Naive thymus-derived CD4-positive, alpha-beta T cell (primary cell): ENCODE measurements around the gene ENTPD1. TPM values are rescaled to one million over a fixed set of nuclear protein-coding genes. Genes with fewer than 3 reads are reported as not detected.
"Not testable (repeated sequence)": the region's sequence is repeated elsewhere in the genome, so short reads cannot be mapped to it uniquely, and the experiment has no call there.

Experiments used
- ATAC-seq: fragments of 150-1000 bp; cut with Tn5 transposase; 2 replicates; pipeline ENCODE4 v1.10.0; 2021; ENCODE audit warnings: mild to moderate bottlenecking, moderate library complexity
- CTCF ChIA-PET: fragments of 350-600 bp; sonication (Branson Sonifier 250); formaldehyde crosslinking; loops from one replicate; lab custom pipeline; 2021; ENCODE audit warnings: antibody characterized with exemption; lab: Charles Lee
- POLR2A ChIA-PET: fragments of 350-600 bp; sonication (Branson Sonifier 250); formaldehyde crosslinking; loops from one replicate; lab custom pipeline; 2021; ENCODE audit warnings: antibody characterized with exemption, inconsistent platforms; lab: Charles Lee
- DNase-seq, 9 donors: peaks; one replicate each; pipeline versions ENCODE4 v3.0.0 to v3.0.0-alpha.2; 2020 to 2022; ENCODE audit warnings: mixed read lengths in 1 of 9
- H3K27ac ChIP-seq: one replicate; pipeline ENCODE4 v1.7.0; 2013; ENCODE audit warnings: mild to moderate bottlenecking, low read depth, low read length, moderate library complexity
- H3K27me3 ChIP-seq, 2 donors: one replicate each; pipeline ENCODE4 v1.7.0; 2013; ENCODE audit warnings: low read length in 2 of 2, mild to moderate bottlenecking in 2 of 2, moderate library complexity in 2 of 2; ENCODE audit not compliant: control insufficient read depth in 2 of 2, insufficient read depth in 2 of 2
- H3K36me3 ChIP-seq, 3 experiments: 1 replicate in 2 of 3; 2 replicates in 1 of 3; pipeline ENCODE4 v1.7.0; 2013; ENCODE audit warnings: low read length in 3 of 3, mild to moderate bottlenecking in 3 of 3, moderate library complexity in 1 of 3; ENCODE audit not compliant: insufficient read depth in 3 of 3, control insufficient read depth in 2 of 3
- H3K4me1 ChIP-seq, 2 donors: one replicate each; pipeline ENCODE4 v1.7.0; 2013; ENCODE audit warnings: low read length in 2 of 2, mild to moderate bottlenecking in 2 of 2, moderate library complexity in 1 of 2; ENCODE audit not compliant: control insufficient read depth in 2 of 2, insufficient read depth in 2 of 2
- H3K4me3 ChIP-seq: 2 replicates; pipeline ENCODE4 v1.7.0; 2013; ENCODE audit warnings: mild to moderate bottlenecking, low read length
- H3K9me3 ChIP-seq, 3 experiments: 1 replicate in 2 of 3; 2 replicates in 1 of 3; pipeline ENCODE4 v1.7.0; 2013; ENCODE audit warnings: low read length in 3 of 3; ENCODE audit not compliant: control insufficient read depth in 2 of 3
- H3K27ac Mint-ChIP-seq, 9 donors: one replicate each; pipeline ENCODE4 v1.8.0; 2020 to 2022; ENCODE audit warnings: mixed read lengths in 9 of 9, mild to moderate bottlenecking in 8 of 9, moderate library complexity in 5 of 9, inconsistent platforms in 2 of 9
- H3K27me3 Mint-ChIP-seq, 5 donors: one replicate each; pipeline ENCODE4 v1.8.0; 2021 to 2022; ENCODE audit warnings: mixed read lengths in 5 of 5, mild to moderate bottlenecking in 1 of 5
- H3K36me3 Mint-ChIP-seq, 5 donors: one replicate each; pipeline ENCODE4 v1.8.0; 2020 to 2022; ENCODE audit warnings: mixed read lengths in 5 of 5, mild to moderate bottlenecking in 3 of 5, inconsistent platforms in 1 of 5
- H3K4me1 Mint-ChIP-seq, 7 donors: one replicate each; pipeline ENCODE4 v1.8.0; 2020 to 2022; ENCODE audit warnings: mixed read lengths in 7 of 7, mild to moderate bottlenecking in 3 of 7, inconsistent platforms in 1 of 7
- H3K4me3 Mint-ChIP-seq, 10 donors: one replicate each; pipeline ENCODE4 v1.8.0; 2020 to 2022; ENCODE audit warnings: mild to moderate bottlenecking in 10 of 10, mixed read lengths in 10 of 10, moderate library complexity in 6 of 10, inconsistent platforms in 2 of 10
- H3K9me3 Mint-ChIP-seq, 11 donors: one replicate each; pipeline ENCODE4 v1.8.0; 2020 to 2022; ENCODE audit warnings: mixed read lengths in 11 of 11, mild to moderate bottlenecking in 4 of 11, inconsistent platforms in 1 of 11, moderate library complexity in 1 of 11
- intact Hi-C, 2 donors: fragments of 100-400 bp; cut with micrococcal nuclease; formaldehyde crosslinking; loops; one replicate each; pipeline ENCODE4 v1.15.1; 2023
- polyA plus RNA-seq, 2 donors: library from polyadenylated mRNA; unstranded; fragments of 300-500 nt; fragmentation: Illumina TruSeq; gene quantifications; one replicate each; pipeline ENCODE4 v1.2.3, GENCODE V29; 2021
- total RNA-seq, 6 experiments: library from RNA in 5 of 6; stranded (reverse) in 5 of 6; gene quantifications; 1 replicate in 5 of 6; 2 replicates in 1 of 6; pipeline ENCODE4 v1.2.3 and lab custom pipeline; 2021 to 2026

ENTPD1 gene
- total and polyA plus RNA-seq, 7 experiments from 2014 or later, result 0.21 to 28.2 (median 1.2) TPM

- DNase-seq (peak; percentile 26 to 78 (median 53)), ATAC-seq (peak; percentile 84)
- intact Hi-C loops, result loop anchor here (1.0 to 10.0 kb wide), 14 partner anchors 42 to 1545 kb away; partner anchors contain the start of genes HELLS (in 2 of the 2), CCNJ (in 1 of the 2), LCOR (in 1 of the 2) and NOC3L (in 1 of the 2)
- peak within 1 kb of the TSS; percentile 65 for H3K27ac ChIP-seq
- no peaks in the 10 kb centered on the region for H3K9me3 ChIP-seq
- Mint-ChIP-seq H3K27ac (peak within 1 kb of the TSS; percentile 29 to 92 (median 89)), H3K4me1 (peaks cover 11 to 20% (median 18%) of the 10 kb centered on the region in 7 donors), H3K9me3 (no peaks in the 10 kb centered on the region), H3K36me3 (peaks cover 0 to 11% (median 0%) of the 10 kb centered on the region in 5 donors), H3K4me3 (peak within 1 kb of the TSS; percentile 92 to 95 (median 94)), H3K27me3 (peaks cover 0 to 20% (median 0%) of the 10 kb centered on the region in 5 donors)
- POLR2A ChIA-PET, result interaction anchor here (0.8 to 0.9 kb wide), 2 partner anchors 46 to 222 kb away, joined by 3 read pairs; partner anchors contain the start of gene ZNF518A
- peaks cover 0 to 12% (median 0%) of the 10 kb centered on the region in 3 experiments for H3K36me3 ChIP-seq
- H3K4me3 ChIP-seq, result peak within 1 kb of the TSS; percentile 62
- no peaks in the 10 kb centered on the region for H3K27me3 ChIP-seq
- H3K4me1 ChIP-seq, result no peaks in the 10 kb centered on the region
- CTCF ChIA-PET, result interaction anchor here (0.7 to 1.6 kb wide), 2 partner anchors 43 to 214 kb away, joined by 3 to 4 read pairs; partner anchors contain the start of gene TCTN3
Measured at GRCh38 chr10:95907456-95908253, 151.7 kb downstream of the ENTPD1 start, which contains the start of gene CC2D2B. Gene CC2D2B, plus strand, starts transcription at chr10:95907975. Its CDS starts 3,349 bp downstream, at chr10:95911324.

GRCh38 chr10:95908450-95908849 lies 152.5 kb downstream of the ENTPD1 start:
- H3K9me3 Mint-ChIP-seq, result no peaks in the 10 kb centered on the region
- Histone ChIP-seq H3K27ac (no peak overlapping the region), H3K9me3 (no peaks in the 10 kb centered on the region), H3K4me1 (no peaks in the 10 kb centered on the region), H3K27me3 (no peaks in the 10 kb centered on the region), H3K36me3 (peaks cover 0 to 4% (median 0%) of the 10 kb centered on the region in 3 experiments), H3K4me3 (peak overlapping the region; percentile 62)
- peak overlapping the region; percentile 62 to 95 (median 92) for H3K4me3 Mint-ChIP-seq
- H3K27ac Mint-ChIP-seq, result peak overlapping the region in 4 of 9 donors; percentile 5 to 86 (median 78)
- ChIA-PET POLR2A (no interaction called here), CTCF (interaction anchor here (1.6 kb wide), 1 partner anchor 215 kb away, joined by 4 read pairs; the partner anchor contains the start of gene TCTN3)
- DNase-seq (no peak), ATAC-seq (no peak)
- intact Hi-C loops, result loop anchor here (2.0 to 10.0 kb wide), 6 partner anchors 346 to 1546 kb away; partner anchors contain the start of genes HELLS (in 2 of the 2), LCOR (in 1 of the 2), NOC3L (in 1 of the 2) and SORBS1 (in 1 of the 2)
- peaks cover 0 to 5% (median 0%) of the 10 kb centered on the region in 5 donors for H3K36me3 Mint-ChIP-seq
- H3K4me1 Mint-ChIP-seq, result peaks cover 11 to 20% (median 18%) of the 10 kb centered on the region in 7 donors
- peaks cover 0 to 26% (median 0%) of the 10 kb centered on the region in 5 donors for H3K27me3 Mint-ChIP-seq

- ATAC-seq (no peak), DNase-seq (no peak)
- ChIA-PET POLR2A (no interaction called here), CTCF (no interaction called here)
- H3K27ac ChIP-seq, result no peak overlapping the region
- Mint-ChIP-seq H3K4me1 (peaks cover 11 to 20% (median 18%) of the 10 kb centered on the region in 7 donors), H3K36me3 (peaks cover 0 to 5% (median 0%) of the 10 kb centered on the region in 5 donors), H3K4me3 (no peak overlapping the region), H3K27me3 (peaks cover 0 to 38% (median 0%) of the 10 kb centered on the region in 5 donors), H3K27ac (no peak overlapping the region), H3K9me3 (no peaks in the 10 kb centered on the region)
- no peak overlapping the region for H3K4me3 ChIP-seq
- H3K36me3 ChIP-seq, result no peaks in the 10 kb centered on the region
- H3K27me3 ChIP-seq, result no peaks in the 10 kb centered on the region
- H3K9me3 ChIP-seq, result no peaks in the 10 kb centered on the region
- H3K4me1 ChIP-seq, result no peaks in the 10 kb centered on the region
- intact Hi-C loops, result loop anchor here (2.0 to 10.0 kb wide), 6 partner anchors 347 to 1547 kb away; partner anchors contain the start of genes HELLS (in 2 of the 2), LCOR (in 1 of the 2), NOC3L (in 1 of the 2) and SORBS1 (in 1 of the 2)
Measured at GRCh38 chr10:95909561-95909960, 153.6 kb downstream of the ENTPD1 start.

GRCh38 chr10:95916039-95916438 lies 160.1 kb downstream of the ENTPD1 start:
- H3K27ac ChIP-seq, ATAC-seq, H3K4me3 ChIP-seq, H3K36me3 Mint-ChIP-seq, H3K9me3 ChIP-seq, POLR2A ChIA-PET, H3K27ac Mint-ChIP-seq, H3K4me1 Mint-ChIP-seq, CTCF ChIA-PET, H3K4me3 Mint-ChIP-seq, H3K36me3 ChIP-seq, intact Hi-C loops, H3K9me3 Mint-ChIP-seq, H3K27me3 ChIP-seq, DNase-seq, H3K4me1 ChIP-seq: not testable (repeated sequence)
- peaks cover 6 to 54% (median 17%) of the 10 kb centered on the region in 5 donors for H3K27me3 Mint-ChIP-seq

Other genes starting within 250 kb of the ENTPD1 start
- gene SORBS1, start 194.8 kb upstream of the ENTPD1 start, total RNA-seq, result 1 to 10 TPM in 3 of 5 experiments, under 1 TPM in 2; 0.58 to 1.9 (median 1.4) TPM
- gene SORBS1, start 194.8 kb upstream of the ENTPD1 start, polyA plus RNA-seq, result under 1 TPM; 0.75 to 0.79 TPM
- gene ALDH18A1, start 99.5 kb upstream of the ENTPD1 start, total RNA-seq, result 10 to 100 TPM; 15.0 to 73.8 (median 26.0) TPM
- 10 to 100 TPM; 51.9 to 62.4 TPM for gene ALDH18A1, start 99.5 kb upstream of the ENTPD1 start, polyA plus RNA-seq
- gene TCTN3, start 62.2 kb upstream of the ENTPD1 start, total RNA-seq, result 10 to 100 TPM; 16.2 to 38.3 (median 22.2) TPM
- gene TCTN3, start 62.2 kb upstream of the ENTPD1 start, polyA plus RNA-seq, result 10 to 100 TPM; 55.0 to 60.7 TPM
- gene CC2D2B, start 151.8 kb downstream of the ENTPD1 start, total RNA-seq, result under 1 TPM in 2 of 5 experiments, not detected in 3; 0.64 to 0.99 TPM
- gene CC2D2B, start 151.8 kb downstream of the ENTPD1 start, polyA plus RNA-seq, result not detected